Measurements from ENCODE around the gene ATP6V1G1.
"Not testable (repeated sequence)": the region's sequence is repeated elsewhere in the genome, so short reads cannot be mapped to it uniquely, and the experiment has no call there.

ATP6V1G1 gene

GRCh38 chr9:114587345-114588202 is at the start of gene ATP6V1G1:
Gene ATP6V1G1 (plus strand): TSS chr9:114587769. CDS start chr9:114587839, 70 bp downstream.
- peak; percentile 100 for DNase-seq

DNA sequence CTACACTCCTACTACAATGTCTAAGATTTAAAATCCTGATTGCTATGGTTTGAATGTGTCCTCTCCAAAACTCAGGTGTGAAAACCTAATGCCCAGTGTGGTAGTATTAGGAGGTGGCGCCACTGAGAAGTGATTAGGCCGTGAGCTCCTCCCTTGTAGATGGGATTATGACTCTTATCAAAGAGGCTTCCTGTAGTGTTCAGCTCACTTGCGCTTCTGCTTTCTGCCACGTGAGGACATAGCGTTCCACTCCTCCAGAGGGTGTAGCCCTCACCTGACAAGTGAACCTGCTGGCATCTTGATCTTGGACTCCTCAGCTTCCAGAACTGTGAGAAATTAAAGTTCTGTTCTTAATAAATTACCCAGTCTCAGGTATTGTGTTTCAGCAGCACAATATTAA is 49.3 kb upstream of the ATP6V1G1 start:
- no peak for DNase-seq

GRCh38 chr9:114539701-114540380 is 47.7 kb upstream of the ATP6V1G1 start:
- DNase-seq: no peak

- no peak for DNase-seq
Measured at GRCh38 chr9:114545055-114545454, 42.5 kb upstream of the ATP6V1G1 start.

GRCh38 chr9:114546851-114547250 is 40.7 kb upstream of the ATP6V1G1 start:
- no peak for DNase-seq

DNA sequence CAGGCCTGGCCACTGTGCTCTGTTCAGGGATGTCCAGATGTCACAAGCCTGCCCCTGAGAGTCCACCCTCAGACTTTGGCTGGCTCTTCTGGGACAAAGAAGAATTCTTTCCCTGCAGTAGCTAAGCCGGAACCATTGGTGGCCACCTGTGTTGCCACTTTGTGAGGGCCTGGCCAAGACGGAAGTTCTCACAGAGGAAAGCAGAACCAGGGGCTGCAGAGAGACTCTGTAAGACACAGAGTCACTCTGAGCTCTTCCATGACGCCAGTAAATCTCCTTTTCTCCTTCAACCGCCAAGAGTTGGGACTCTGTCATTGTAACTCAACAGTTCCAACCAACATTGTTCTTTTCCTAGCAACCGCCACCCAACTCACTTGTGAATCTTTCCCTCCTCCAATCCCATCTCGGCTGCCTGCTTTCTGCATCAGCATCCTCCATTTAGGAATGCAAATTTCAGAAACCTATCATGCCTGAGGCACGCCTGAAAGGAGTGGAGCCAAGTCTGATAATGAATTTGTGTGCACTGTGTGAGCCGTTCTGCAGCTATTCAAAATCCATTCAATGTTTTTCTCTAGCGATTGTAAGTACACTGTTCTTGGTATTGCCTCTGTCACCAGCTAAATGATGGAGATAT is 37.8 kb upstream of the ATP6V1G1 start:
- peak; percentile 55 to 58 (median 58) for DNase-seq

DNA sequence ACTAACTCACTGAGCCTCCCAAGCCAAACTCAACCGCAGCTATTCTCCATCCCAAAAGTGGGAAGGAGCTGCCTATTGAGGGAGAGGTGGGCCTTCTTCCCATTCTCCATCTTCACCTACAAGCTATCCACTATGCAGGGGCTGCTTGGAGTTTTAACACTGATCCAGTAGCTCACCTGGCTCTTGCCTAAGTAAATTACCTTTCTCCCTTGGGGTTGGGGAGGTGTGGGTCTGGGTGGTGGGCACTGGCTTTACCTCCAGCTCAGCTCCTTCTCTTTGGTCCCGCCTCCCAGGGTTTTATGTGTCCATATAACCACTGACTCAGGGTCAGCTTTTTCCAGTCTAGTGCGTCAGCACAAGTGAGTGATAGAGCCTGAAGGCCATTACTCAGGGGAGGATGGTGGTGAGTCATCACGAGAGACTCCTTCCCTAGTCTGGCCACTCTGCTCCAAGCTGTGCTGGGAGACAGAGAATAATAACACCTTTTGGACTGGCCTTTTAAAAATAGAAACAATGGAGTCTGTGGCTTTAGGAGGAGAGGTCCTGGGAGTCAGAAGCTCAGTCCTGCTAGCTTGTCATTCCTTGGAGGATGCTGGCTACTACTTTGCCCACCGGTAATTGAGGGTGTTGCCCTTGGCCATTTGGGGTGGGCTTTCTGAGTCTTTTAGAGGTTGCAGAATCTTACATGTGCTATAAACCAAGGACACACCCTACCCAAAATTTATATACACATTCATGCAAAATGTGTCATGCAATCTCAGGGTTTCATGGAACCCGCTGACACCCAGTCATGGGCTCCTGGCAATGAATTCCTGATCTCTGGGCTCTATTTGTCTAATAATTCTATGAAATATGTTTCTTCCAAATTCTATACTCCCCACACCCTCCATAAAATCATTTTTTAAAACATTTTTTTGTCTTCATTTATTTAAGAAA is 35.6 kb upstream of the ATP6V1G1 start:
- DNase-seq: peak; percentile 94 to 98 (median 98)

DNA sequence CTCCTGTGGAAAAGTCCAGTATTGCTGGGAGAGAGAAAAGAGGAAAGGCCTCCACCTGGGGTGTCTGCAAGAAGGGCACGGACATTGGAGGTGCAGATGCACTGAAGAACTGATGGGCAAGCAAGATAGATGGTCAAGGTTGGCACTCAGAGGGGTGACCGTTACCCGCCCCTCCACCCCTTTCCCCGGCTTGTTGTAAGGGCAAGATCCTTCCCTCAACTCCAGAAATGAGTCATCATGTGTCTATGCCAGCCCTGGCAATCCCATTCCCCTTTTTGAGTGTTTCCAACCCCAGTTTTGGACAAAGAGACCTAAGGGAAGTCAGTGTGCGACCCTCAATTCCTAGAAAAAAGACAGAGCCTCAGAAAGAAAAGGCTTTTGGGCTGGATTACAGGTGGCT is 34.9 kb upstream of the ATP6V1G1 start:
- DNase-seq: peak; percentile 49 to 60 (median 50)

GRCh38 chr9:114553202-114553601 is 34.4 kb upstream of the ATP6V1G1 start:
- no peak for DNase-seq

DNA sequence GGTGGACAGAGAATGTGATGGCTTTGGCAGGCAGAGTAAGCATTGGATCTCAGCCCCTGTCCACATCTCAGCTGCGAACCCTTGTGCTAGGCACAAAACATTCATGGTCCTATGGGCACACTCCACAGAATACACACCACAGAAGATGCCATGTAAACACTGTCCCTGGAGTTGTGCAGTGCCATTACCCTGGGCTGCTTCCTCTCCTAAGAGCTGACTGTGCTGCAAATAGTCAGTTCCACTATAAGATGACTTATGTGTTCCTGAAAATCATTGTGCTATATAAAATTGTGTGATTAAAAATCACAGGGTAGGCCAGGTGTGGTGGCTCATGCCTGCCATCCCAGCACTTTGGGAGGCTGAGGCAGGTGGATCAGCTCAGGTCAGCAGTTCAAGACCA is 31.9 kb upstream of the ATP6V1G1 start:
- DNase-seq: peak in 2 of 3 donors; percentile 38 to 42

DNA sequence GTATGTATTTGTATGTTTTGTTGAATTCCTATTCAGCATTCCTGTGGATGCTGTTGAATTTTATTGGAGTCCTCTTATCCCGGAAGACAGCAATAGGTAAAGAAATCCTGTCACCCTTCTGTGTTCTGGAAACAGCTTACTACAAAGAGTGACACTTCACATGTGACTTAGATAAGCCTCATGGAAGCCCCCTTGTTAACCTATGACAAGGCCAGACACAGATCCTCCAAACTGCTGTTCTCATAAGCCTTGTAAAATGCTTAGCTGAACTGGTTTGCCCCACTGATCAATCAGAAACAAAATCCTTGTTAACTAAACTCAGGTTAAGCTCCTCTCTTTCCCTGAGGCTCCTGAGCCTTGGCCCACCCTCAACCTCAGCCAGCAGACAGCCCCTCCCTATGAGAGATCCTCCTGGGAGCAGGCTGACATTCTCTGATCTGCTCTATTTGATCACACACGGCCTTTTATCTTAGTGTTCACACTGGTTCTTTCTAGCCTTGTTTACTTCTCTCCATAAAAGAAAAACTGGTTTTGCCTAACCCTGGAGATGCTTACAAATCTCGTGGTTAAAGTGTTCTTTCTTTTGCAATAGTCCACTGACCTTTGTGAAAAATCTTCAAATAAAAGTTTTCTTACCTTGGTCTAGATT is 29.4 kb upstream of the ATP6V1G1 start:
- no peak for DNase-seq

GRCh38 chr9:114559830-114560513 is 27.6 kb upstream of the ATP6V1G1 start:
- peak in 2 of 3 donors; percentile 80 to 84 for DNase-seq

DNA sequence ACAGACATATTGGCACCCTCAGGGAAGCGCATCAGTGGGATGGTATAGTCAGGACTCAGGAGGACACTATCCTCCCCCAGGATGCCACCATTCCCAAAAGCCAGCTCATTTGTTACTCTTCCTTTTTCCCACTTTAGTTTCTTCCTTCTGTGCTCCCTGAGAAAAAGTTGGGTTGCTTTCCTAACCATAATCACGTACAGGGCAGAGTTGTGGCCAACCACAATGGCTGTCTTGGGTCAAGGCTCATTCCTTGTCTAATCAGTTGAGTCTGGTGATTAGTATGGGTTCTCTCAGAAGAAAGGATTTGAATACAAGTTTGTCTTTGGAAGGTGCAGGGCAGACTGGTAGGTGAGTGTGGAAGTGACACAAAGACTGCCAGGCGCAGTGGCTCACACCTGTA is 26.6 kb upstream of the ATP6V1G1 start:
- no peak for DNase-seq

DNA sequence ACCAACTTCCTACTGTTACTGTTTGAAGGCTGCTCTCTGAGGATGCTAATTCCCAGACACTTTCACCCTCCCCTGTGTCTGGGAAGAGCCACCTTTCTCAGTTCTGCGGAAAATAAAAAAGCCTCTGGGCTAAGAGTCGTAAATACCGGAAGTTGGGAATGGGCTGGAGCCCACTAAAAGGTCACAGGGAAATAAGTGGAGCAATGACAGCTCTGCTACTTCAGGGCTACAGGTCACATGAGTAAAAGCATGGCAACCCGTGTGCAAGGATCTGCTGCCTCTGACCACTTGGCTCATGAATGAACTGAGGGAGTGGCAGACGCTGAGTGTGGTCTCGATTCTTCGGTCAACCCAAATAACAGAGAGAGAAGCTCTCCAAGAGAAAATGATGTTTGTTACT is 25.8 kb upstream of the ATP6V1G1 start:
- no peak for DNase-seq

GRCh38 chr9:114565204-114565603 is 22.4 kb upstream of the ATP6V1G1 start:
- no peak for DNase-seq

DNA sequence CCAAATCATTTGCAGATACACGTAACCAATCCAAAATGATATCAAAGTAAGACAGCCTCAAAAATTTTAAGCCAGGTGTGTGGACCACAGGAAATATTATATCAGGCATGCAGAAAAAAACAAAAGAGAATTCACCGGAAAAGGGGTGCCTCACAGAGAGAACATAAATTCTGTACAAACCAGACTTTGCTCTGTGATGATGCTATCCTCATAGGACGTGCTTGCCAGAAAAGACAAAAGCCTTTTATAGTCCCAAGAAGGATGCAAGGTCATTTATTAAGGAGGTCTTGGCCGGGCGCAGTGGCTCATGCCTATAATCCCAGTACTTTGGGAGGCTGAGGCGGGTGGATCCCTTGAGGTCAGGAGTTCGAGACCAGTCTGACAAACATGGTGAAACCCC is 16.8 kb upstream of the ATP6V1G1 start:
- no peak for DNase-seq

DNA sequence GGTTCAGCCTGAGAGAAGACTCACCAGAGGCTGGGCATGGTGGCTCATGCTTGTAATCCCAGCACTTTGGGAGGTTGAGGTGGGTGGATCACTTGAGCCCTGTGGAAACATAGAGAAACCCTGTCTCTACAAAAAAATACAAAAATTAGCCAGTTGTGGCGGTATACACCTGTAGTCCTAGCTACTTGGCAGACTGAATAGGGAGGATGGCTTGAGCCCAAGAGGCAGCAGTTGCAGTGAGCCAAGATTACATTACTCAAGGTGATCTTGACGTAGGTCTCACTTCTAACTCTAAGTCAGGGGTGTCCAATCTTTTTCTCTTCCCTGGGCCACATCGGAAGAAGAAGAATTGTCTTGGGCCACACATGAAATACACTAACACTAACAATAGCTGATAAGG is 16.2 kb upstream of the ATP6V1G1 start:
- DNase-seq: no peak

- no peak for DNase-seq
Measured at GRCh38 chr9:114572199-114572598, 15.4 kb upstream of the ATP6V1G1 start.

DNA sequence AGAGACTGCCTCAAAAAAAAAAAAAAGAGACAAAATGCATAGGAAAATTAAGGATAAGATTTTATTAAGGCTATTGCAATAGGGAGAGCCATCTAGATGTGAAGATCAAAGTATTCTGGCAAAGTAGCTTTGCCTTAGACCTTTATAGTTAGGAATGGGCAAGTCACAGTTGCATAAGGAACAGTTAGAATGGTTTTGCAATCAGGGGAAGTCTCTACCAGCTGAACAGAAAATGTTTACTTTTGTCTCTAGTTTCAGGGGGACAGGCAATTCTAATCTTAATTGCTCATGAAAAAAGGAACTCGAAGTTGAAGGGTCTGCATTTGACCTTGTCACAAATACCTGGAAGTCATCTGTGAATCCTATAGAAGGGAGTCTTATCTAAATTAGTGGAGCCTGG is 13.1 kb upstream of the ATP6V1G1 start:
- peak in 2 of 3 donors; percentile 69 to 72 for DNase-seq

DNA sequence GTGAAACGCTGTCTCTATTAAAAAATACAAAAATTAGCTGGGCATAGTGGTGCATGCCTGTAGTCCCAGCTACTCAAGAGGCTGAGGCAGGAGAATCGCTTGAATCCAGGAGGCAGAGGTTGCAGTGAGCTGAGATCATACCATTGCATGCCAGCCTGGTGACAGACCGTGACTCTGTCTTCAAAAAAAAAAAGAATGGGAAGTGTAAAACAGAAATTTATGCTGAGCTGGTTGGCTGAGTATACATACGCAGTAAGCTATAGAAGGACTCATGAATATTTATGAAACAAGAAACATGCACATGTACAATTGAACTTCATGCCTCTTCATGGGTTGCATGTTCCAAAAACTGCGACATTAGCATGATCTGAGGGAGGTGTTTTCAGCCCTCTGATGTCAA is 10.8 kb upstream of the ATP6V1G1 start:
- peak; percentile 46 to 74 (median 71) for DNase-seq

GRCh38 chr9:114578134-114578533 is 9.4 kb upstream of the ATP6V1G1 start:
- DNase-seq: not testable (repeated sequence)
